ENCODE results near the gene CSGALNACT2. TPM values are rescaled to one million over a fixed set of nuclear protein-coding genes. Genes with fewer than 3 reads are reported as not detected.

The CSGALNACT2 gene
- total RNA-seq, 1 donor, result 31.8 TPM

DNA sequence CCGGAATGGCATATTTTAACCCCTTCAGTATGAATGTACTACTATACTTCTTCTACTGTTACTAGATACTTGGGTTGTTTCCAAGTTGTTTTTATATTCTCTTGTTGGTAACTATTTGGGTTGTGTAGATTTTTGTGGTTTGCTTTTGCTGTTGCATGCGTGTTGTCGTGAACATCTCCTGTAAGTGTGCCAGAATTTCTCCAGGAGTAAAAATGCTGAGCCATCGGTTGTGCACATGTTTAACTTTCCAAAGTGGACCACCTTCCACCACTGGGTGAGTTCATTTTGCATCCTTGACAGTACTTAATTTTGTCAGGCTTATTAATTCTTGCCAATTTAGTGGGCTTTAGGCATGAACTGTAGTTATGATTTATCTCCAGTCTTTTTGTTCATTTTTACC is 47.9 kb downstream of the CSGALNACT2 start:
- TF ChIP-seq, protein P1, sequence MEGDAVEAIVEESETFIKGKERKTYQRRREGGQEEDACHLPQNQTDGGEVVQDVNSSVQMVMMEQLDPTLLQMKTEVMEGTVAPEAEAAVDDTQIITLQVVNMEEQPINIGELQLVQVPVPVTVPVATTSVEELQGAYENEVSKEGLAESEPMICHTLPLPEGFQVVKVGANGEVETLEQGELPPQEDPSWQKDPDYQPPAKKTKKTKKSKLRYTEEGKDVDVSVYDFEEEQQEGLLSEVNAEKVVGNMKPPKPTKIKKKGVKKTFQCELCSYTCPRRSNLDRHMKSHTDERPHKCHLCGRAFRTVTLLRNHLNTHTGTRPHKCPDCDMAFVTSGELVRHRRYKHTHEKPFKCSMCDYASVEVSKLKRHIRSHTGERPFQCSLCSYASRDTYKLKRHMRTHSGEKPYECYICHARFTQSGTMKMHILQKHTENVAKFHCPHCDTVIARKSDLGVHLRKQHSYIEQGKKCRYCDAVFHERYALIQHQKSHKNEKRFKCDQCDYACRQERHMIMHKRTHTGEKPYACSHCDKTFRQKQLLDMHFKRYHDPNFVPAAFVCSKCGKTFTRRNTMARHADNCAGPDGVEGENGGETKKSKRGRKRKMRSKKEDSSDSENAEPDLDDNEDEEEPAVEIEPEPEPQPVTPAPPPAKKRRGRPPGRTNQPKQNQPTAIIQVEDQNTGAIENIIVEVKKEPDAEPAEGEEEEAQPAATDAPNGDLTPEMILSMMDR (IDR thresholded peaks at IDR 0.05; ENCODE audit: extremely low read depth, low read depth, low read length), result no peak
- Histone ChIP-seq H2AFZ (ENCODE audit: low read length) (no peak overlapping the region), H3K27me3 (ENCODE audit: insufficient read depth, low read length) (no peaks in the 10 kb centered on the region), H3K9me3 (ENCODE audit: low read depth, low read length) (no peaks in the 10 kb centered on the region), H3K4me1 (ENCODE audit: insufficient read depth, low read length) (no peaks in the 10 kb centered on the region), H3K4me2 (ENCODE audit: insufficient read depth, low read length) (no peak overlapping the region), H3K79me2 (ENCODE audit: insufficient read depth, low read length) (peaks cover 29% of the 10 kb centered on the region), H4K20me1 (ENCODE audit: insufficient read depth, low read length) (peaks cover 7% of the 10 kb centered on the region), H3K27ac (ENCODE audit: low read depth, low read length) (no peak overlapping the region), H3K4me3 (ENCODE audit: insufficient read depth, low read length) (no peak overlapping the region), H3K36me3 (ENCODE audit: insufficient read depth, low read length) (peaks cover 46% of the 10 kb centered on the region)
- DNase-seq (ENCODE audit: insufficient read length, low spot score, missing footprints), result no peak

DNA sequence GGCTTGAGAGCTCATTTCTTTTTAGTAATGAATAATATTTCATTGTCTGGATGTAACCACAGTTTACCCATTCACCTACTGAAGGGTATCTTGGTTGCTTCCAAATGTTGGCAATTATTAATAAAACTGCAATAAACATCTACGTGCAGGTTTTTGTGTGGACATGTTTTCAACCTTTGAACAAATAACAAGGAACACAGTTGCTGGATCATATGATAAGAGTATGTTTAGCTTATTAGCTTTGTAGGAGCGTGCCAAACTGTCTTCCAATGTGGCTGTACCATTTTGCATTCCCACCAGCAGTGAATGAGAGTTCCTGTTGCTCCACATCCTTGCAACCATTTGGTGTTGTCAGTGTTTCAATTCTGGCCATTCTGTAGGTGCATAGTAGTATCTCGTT is 49.0 kb downstream of the CSGALNACT2 start:
- TF ChIP-seq, protein P1 (IDR thresholded peaks at IDR 0.05; ENCODE audit: extremely low read depth, low read depth, low read length), result no peak
- no peak overlapping the region for H3K4me3 ChIP-seq (ENCODE audit: insufficient read depth, low read length)
- H3K9me3 ChIP-seq (ENCODE audit: low read depth, low read length), result no peaks in the 10 kb centered on the region
- no peak for DNase-seq (ENCODE audit: insufficient read length, low spot score, missing footprints)
- H3K36me3 ChIP-seq (ENCODE audit: insufficient read depth, low read length), result peaks cover 50% of the 10 kb centered on the region
- no peak overlapping the region for H2AFZ ChIP-seq (ENCODE audit: low read length)
- no peak overlapping the region for H3K4me2 ChIP-seq (ENCODE audit: insufficient read depth, low read length)
- H3K79me2 ChIP-seq (ENCODE audit: insufficient read depth, low read length), result peaks cover 23% of the 10 kb centered on the region
- H3K27me3 ChIP-seq (ENCODE audit: insufficient read depth, low read length), result no peaks in the 10 kb centered on the region
- H3K4me1 ChIP-seq (ENCODE audit: insufficient read depth, low read length), result no peaks in the 10 kb centered on the region
- no peak overlapping the region for H3K27ac ChIP-seq (ENCODE audit: low read depth, low read length)
- H4K20me1 ChIP-seq (ENCODE audit: insufficient read depth, low read length), result peaks cover 6% of the 10 kb centered on the region

DNA sequence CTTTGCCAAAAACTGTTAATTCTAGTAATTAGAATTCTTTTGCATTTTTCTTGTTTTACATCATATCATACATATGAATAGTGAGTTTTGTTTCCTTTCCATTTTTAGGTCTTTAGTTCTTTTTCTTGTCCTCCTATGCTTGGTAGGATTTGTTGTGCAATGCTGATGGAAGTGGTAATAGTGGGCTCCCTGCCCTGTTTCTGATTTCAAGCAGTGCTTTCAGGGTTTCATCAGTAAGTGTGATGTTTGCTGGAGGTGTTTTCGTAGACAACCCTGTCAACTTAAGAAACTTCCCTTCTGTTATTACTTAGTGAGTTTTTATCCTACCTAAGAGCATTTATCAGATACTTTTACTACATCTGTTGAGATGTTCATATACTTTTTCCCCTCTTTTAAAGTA is 50.5 kb downstream of the CSGALNACT2 start:
- DNase-seq (ENCODE audit: insufficient read length, low spot score, missing footprints), result no peak

DNA sequence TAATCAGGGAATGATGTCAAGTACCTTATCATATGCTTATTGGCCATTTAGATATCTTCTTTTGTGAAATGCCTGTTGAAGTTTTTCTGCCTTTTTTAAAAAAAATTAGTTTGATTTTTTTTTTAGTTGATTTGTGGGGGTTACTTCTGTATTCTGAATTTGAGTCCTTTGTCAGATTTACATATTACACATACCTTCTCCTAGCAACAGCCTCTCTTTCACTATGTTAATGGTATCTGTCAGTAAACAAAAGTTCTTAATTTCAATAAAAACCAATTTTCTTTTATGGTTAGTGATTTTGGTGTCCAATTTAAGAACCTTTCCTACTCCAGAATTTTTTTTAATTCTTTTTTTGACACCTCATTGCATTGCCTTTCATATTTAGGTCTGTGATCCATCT is 52.0 kb downstream of the CSGALNACT2 start:
- no peak overlapping the region for H3K4me3 ChIP-seq (ENCODE audit: insufficient read depth, low read length)
- peaks cover 3% of the 10 kb centered on the region for H4K20me1 ChIP-seq (ENCODE audit: insufficient read depth, low read length)
- H2AFZ ChIP-seq (ENCODE audit: low read length), result no peak overlapping the region
- H3K4me1 ChIP-seq (ENCODE audit: insufficient read depth, low read length), result peaks cover 2% of the 10 kb centered on the region
- TF ChIP-seq, protein P1 (IDR thresholded peaks at IDR 0.05; ENCODE audit: extremely low read depth, low read depth, low read length), result no peak
- no peak overlapping the region for H3K4me2 ChIP-seq (ENCODE audit: insufficient read depth, low read length)
- no peaks in the 10 kb centered on the region for H3K9me3 ChIP-seq (ENCODE audit: low read depth, low read length)
- H3K27ac ChIP-seq (ENCODE audit: low read depth, low read length), result no peak overlapping the region
- H3K79me2 ChIP-seq (ENCODE audit: insufficient read depth, low read length), result peaks cover 21% of the 10 kb centered on the region
- DNase-seq (ENCODE audit: insufficient read length, low spot score, missing footprints), result no peak
- H3K27me3 ChIP-seq (ENCODE audit: insufficient read depth, low read length), result no peaks in the 10 kb centered on the region
- H3K36me3 ChIP-seq (ENCODE audit: insufficient read depth, low read length), result peaks cover 30% of the 10 kb centered on the region

More for the DNA sequence above, 50.5 kb downstream of the CSGALNACT2 start:
- no peak overlapping the region for H3K4me3 ChIP-seq (ENCODE audit: insufficient read depth, low read length)
- H3K27ac ChIP-seq (ENCODE audit: low read depth, low read length), result no peak overlapping the region
- TF ChIP-seq, protein P1 (IDR thresholded peaks at IDR 0.05; ENCODE audit: extremely low read depth, low read depth, low read length), result no peak
- H3K4me1 ChIP-seq (ENCODE audit: insufficient read depth, low read length), result no peaks in the 10 kb centered on the region
- H3K27me3 ChIP-seq (ENCODE audit: insufficient read depth, low read length), result no peaks in the 10 kb centered on the region
- H3K79me2 ChIP-seq (ENCODE audit: insufficient read depth, low read length), result peaks cover 21% of the 10 kb centered on the region
- no peak overlapping the region for H3K4me2 ChIP-seq (ENCODE audit: insufficient read depth, low read length)
- H4K20me1 ChIP-seq (ENCODE audit: insufficient read depth, low read length), result peaks cover 4% of the 10 kb centered on the region
- peaks cover 38% of the 10 kb centered on the region for H3K36me3 ChIP-seq (ENCODE audit: insufficient read depth, low read length)
- no peaks in the 10 kb centered on the region for H3K9me3 ChIP-seq (ENCODE audit: low read depth, low read length)
- no peak overlapping the region for H2AFZ ChIP-seq (ENCODE audit: low read length)
